H54 (cell line): Measurements from ENCODE around the gene CYP27B1.
"Not testable (repeated sequence)": the region's sequence is repeated elsewhere in the genome, so short reads cannot be mapped to it uniquely, and the experiment has no call there.

Experiments used
- DNase-seq: peaks from one replicate; pipeline ENCODE4 v3.0.0; 2011; ENCODE audit warnings: low spot score, mixed read lengths; ENCODE audit not compliant: insufficient read length
- FAIRE-seq: peaks from 3 replicates; lab custom pipeline; 2011; peaks lifted over from hg19 to GRCh38; lab: Jason Lieb, UNC
- POLR2A ChIP-seq: IDR thresholded peaks from 2 replicates; pipeline ENCODE4 v1.6.1; 2011; ENCODE audit warnings: low read depth, mild to moderate bottlenecking, low read length

CYP27B1 gene

GRCh38 chr12:57780284-57780897 lies 13.5 kb upstream of the CYP27B1 start:
- no peak for DNase-seq
- TF ChIP-seq POLR2A: no peak
- FAIRE-seq: no peak

- FAIRE-seq (no peak), DNase-seq (no peak)
- no peak for TF ChIP-seq POLR2A
Measured at GRCh38 chr12:57779736-57780135, 12.9 kb upstream of the CYP27B1 start.

- no peak for FAIRE-seq
- DNase-seq: no peak
- no peak for TF ChIP-seq POLR2A
Measured at GRCh38 chr12:57777911-57778310, 11.0 kb upstream of the CYP27B1 start.

DNA sequence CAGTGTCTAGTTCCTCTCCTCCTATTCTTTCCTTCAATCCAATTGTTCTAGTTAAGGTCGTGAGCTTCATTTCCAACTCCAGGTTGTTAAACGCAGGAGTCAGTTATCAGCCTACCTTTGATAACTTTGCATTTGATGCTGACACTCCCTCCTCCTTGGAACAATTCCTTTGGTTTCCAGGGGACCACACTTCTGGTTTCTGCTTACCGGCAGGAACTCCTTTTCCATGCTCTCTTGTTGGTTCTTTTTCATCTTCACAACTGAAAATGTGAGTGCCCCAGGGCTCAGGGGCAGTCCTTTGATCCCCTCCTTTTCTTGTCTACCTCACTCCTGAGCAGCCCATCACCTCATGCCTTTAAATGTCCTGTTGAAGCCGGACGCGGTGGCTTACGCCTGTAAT lies 10.5 kb upstream of the CYP27B1 start:
- FAIRE-seq (no peak), DNase-seq (no peak)
- TF ChIP-seq POLR2A: no peak

DNA sequence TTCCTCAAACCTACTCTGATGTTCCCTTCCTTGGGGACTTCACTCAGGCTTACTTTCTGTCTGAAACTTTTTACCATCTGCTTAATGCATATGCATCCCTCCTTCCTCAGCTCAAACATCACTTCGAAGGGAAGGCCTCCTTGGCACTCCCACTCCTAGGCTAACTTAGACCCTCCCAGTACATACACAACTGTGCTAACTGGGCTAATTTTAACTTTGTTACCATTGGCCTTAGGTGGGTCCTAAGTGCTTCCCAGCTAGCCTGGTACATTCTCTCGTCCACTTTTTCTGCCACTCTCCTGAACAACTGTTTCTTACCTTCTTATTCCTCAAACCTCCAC lies 9.3 kb upstream of the CYP27B1 start:
- FAIRE-seq (no peak), DNase-seq (no peak)
- TF ChIP-seq POLR2A: no peak

DNA sequence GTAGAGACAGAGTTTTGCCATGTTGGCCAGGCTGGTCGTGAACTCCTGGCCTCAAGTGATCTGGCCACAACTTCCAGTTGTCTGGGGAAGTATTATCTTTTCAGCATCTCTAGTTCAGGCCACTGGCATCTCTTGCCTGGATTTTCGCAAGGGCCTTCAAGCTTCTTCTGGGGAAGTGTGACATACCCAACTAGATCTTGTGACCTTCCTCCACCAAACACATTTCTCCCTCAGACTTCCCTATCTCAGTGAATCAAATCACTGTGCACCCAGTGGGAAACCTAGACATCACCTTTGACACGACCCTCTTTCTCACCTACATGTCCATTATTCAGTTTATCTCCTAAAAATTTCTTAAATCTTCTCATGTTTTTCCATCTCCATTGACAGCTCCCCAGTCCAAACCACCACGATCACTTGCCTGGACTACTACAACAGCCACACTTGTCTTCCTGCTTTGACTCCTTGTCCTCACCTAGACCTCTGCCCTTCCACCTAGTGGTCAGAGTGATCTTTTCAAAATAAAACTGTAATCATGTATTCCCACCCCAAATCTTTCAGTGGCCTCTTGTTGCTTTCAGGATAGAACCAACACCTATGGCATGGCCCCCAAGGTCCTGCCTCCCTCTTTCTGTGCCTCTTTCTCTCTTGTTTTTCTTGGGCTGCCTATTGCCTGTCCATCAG lies 8.8 kb upstream of the CYP27B1 start:
- FAIRE-seq: no peak
- no peak for DNase-seq
- TF ChIP-seq POLR2A: no peak

DNA sequence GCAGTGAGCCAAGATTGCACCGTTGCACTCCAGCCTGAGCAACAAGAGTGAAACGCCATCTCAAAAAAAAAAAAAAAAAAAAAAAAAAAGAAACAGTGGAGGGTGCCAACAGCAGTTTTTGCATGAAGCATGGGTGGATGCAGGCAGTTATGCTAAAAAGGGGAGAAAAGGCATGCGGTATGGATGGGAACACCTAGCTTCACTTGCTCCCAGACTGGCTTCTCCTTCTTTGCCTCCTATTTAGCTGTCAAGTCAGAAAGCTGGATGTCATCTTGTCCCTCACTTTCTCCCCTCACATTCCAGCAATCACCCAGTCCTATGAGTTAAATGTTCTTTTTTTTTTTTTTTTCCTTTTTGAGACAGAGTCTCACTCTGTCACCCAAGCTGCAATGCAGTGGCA lies 8.2 kb upstream of the CYP27B1 start:
- no peak for TF ChIP-seq POLR2A
- DNase-seq (no peak), FAIRE-seq (no peak)

- not testable (repeated sequence) for FAIRE-seq, DNase-seq
Measured at GRCh38 chr12:57774634-57775033, 7.8 kb upstream of the CYP27B1 start.

GRCh38 chr12:57772429-57773322 lies 5.8 kb upstream of the CYP27B1 start, which contains the start of gene EEF1AKMT3:
TSS of gene EEF1AKMT3 (plus strand) at chr12:57772614. CDS start at chr12:57772725, 111 bp downstream.
- peak; percentile 78 for DNase-seq
- peak; percentile 27; the same call in 1 of the 2 replicates for TF ChIP-seq POLR2A
- no peak for FAIRE-seq

DNA sequence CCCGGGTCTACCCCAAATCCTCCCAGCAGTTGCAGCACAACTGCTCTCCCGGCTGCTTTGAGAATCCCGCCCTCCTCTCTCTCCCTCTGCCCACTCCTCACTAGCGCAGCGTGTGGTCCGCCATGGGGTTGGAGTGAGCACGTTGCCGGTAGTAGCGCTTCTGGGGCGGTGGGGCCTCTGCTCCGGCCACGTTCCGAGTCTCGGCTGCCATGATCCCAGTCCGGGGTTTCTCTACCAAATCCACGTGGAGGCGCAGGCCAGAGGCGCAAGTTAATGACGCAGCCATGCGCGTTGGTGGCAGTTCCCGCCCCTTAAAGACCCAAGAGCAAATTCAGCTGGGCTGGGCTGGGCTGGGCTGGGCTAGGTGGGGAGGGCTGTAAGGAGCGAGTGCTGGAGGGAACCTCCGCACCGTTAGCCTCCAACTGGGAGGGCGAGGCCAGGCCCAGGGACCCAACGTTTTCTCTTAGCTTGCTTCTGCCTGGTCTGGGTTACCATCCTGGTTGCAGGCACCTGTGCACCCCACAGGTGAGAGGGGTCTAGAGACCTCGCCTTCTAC lies 5.1 kb upstream of the CYP27B1 start, which contains the start of gene METTL1:
Gene METTL1, minus strand, starts transcription at position 233 of the 556 bp plus-strand sequence. Its CDS starts 22 bp downstream, at position 211.
- DNase-seq (peak; percentile 91), FAIRE-seq (no peak)
- peak; percentile 44; the same call in 1 of the 2 replicates for TF ChIP-seq POLR2A

DNA sequence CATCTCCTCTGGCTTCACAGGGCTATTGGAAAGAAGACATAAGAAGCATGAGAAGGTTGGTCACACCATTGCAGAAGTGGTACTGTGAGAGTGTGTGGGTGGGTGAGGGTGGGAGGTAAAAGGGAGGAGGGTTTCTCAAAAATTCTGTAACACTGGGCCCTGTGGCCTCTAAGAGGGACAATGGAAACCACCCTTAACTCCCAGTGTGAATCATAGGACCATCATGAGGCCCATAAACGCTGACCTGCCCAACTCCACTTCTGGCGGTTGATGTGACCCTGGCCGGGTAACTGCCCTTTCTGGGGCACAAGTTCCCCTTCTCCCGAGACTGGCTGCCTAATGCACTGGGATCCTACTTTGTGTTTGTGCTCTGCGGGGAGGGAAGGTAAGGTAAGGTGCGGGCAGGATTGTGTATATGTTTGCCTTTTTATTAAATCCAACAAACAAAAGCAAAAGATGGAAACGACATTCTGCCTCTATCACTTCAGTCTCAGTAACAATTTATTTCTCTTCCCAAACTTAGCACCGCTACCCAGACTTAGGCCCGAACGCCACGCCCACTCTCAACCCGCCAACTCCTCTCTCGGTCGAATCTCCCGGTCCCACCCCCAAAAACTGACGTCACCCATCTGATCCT lies 4.5 kb upstream of the CYP27B1 start:
- DNase-seq: peak; percentile 93
- FAIRE-seq: no peak
- TF ChIP-seq POLR2A: no peak

DNA sequence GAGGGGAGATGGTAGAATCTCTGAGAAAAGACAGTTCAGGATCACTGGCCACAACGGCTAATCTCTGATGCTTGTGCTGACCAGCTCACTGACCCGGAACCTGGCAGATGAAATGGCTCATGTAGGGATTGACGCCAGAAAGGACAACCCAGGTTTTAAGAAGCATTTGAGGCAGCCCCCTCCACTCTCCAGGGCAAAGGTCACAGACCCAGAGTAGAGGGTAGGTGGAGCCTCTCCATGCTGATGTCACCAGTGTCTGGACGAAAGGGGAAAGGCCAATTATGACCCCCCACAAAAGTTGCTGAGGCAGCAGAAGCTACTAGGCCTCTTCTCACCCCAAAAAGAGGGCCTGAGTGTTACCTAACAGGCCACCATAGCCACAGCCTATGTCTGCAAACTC lies 3.9 kb upstream of the CYP27B1 start:
- no peak for FAIRE-seq
- TF ChIP-seq POLR2A: no peak

DNA sequence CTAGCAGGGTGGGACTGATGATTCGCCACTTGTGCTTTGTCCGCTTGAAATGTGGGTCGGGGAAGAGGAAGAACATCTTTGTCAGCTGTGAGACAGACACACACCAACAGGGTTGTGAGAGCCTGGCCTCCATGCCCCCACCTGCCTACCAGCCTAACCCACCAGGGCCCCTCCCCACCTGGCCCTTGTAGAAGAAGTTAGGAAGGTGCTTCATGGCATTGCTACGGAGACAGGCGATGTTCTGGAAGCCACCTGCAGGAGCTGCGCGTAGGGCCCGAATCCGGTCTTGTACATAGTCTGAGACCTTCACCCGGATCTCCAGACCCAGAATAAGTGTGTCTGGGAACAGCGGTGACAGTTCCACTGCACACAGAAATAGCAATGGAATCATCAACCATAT lies 2.7 kb upstream of the CYP27B1 start:
- FAIRE-seq (no peak), DNase-seq (no peak)
- no peak for TF ChIP-seq POLR2A

More for the DNA sequence above, 3.9 kb upstream of the CYP27B1 start:
- no peak for DNase-seq
